SK-N-SH treated with all-trans-retinoic acid at 6 μM for 48 hours (cell line): Measurements from ENCODE around the gene RFLNA.

Experiments
- ATAC-seq: fragments of 200-7000 bp; cut with Tn5 transposase; 3 replicates; pipeline ENCODE4 v1.9.1; 2020; ENCODE audit warnings: mild to moderate bottlenecking, moderate library complexity
- ARNTL ChIP-seq: fragments of 450-650 bp; formaldehyde crosslinking; IDR thresholded peaks from 2 replicates; pipeline ENCODE4 v1.5.0; 2020; ENCODE audit warnings: low read depth, mild to moderate bottlenecking, moderate library complexity, borderline replicate concordance
- BACH2 ChIP-seq: fragments of 250-450 bp; sonication (Bioruptor Pico); IDR thresholded peaks from 2 replicates; pipeline ENCODE4 v1.9.0; 2021; ENCODE audit warnings: mild to moderate bottlenecking, borderline replicate concordance
- CSDC2 ChIP-seq: fragments of 250-450 bp; sonication (Bioruptor Pico); IDR thresholded peaks from 2 replicates; pipeline ENCODE4 v1.5.0; 2020; ENCODE audit warnings: mild to moderate bottlenecking, moderate library complexity
- ESRRG ChIP-seq: fragments of 250-450 bp; sonication (Bioruptor Pico); IDR thresholded peaks from 2 replicates; pipeline ENCODE4 v1.6.1; 2021; ENCODE audit warnings: mild to moderate bottlenecking
- GLIS3 ChIP-seq: fragments of 250-450 bp; sonication (Bioruptor Pico); IDR thresholded peaks from 2 replicates; pipeline ENCODE4 v1.5.0; 2020; ENCODE audit warnings: mild to moderate bottlenecking, moderate library complexity
- OSR1 ChIP-seq: fragments of 250-450 bp; sonication (Bioruptor Pico); IDR thresholded peaks from 2 replicates; pipeline ENCODE4 v1.8.0; 2022; ENCODE audit warnings: moderate library complexity, mild to moderate bottlenecking, inconsistent platforms
- PPARA ChIP-seq: fragments of 250-450 bp; sonication (Bioruptor Pico); IDR thresholded peaks from 2 replicates; pipeline ENCODE4 v1.5.0; 2020; ENCODE audit warnings: mild to moderate bottlenecking, borderline replicate concordance
- RARB ChIP-seq: fragments of 250-450 bp; sonication (Bioruptor Pico); IDR thresholded peaks from 2 replicates; pipeline ENCODE4 v1.8.0; 2021; ENCODE audit warnings: mild to moderate bottlenecking, moderate library complexity
- SNAI2 ChIP-seq: fragments of 250-450 bp; sonication (Bioruptor Pico); IDR thresholded peaks from 2 replicates; pipeline ENCODE4 v1.5.0; 2020; ENCODE audit warnings: mild to moderate bottlenecking, moderate library complexity
- TCF4 ChIP-seq: fragments of 250-450 bp; sonication (Bioruptor Pico); IDR thresholded peaks from 2 replicates; pipeline ENCODE4 v1.8.0; 2021; ENCODE audit warnings: mild to moderate bottlenecking, moderate library complexity, borderline replicate concordance
- ZC3H10 ChIP-seq: fragments of 250-450 bp; sonication (Bioruptor Pico); IDR thresholded peaks from 2 replicates; pipeline ENCODE4 v1.5.1; 2021; ENCODE audit warnings: mild to moderate bottlenecking, moderate library complexity
- ZFP3 ChIP-seq: fragments of 250-450 bp; sonication (Bioruptor Pico); IDR thresholded peaks from 2 replicates; pipeline ENCODE4 v1.5.0; 2020; ENCODE audit warnings: mild to moderate bottlenecking, moderate library complexity
- ZFP30 ChIP-seq: fragments of 450-650 bp; formaldehyde crosslinking; IDR thresholded peaks from 2 replicates; pipeline ENCODE4 v1.5.0; 2022; ENCODE audit warnings: mild to moderate bottlenecking, moderate library complexity
- ZNF565 ChIP-seq: fragments of 450-650 bp; formaldehyde crosslinking; conservative IDR thresholded peaks from 2 replicates; pipeline ENCODE4 v1.5.0; 2020; ENCODE audit warnings: low read depth, mild to moderate bottlenecking, moderate library complexity
- ZNF8 ChIP-seq: fragments of 450-650 bp; formaldehyde crosslinking; IDR thresholded peaks from 2 replicates; pipeline ENCODE4 v1.5.0; 2020; ENCODE audit warnings: mild to moderate bottlenecking, moderate library complexity
- TF ChIP-seq, protein P1 (sequence below): fragments of 250-450 bp; sonication (Bioruptor Pico); IDR thresholded peaks from 2 replicates; pipeline ENCODE4 v1.8.0; 2020; ENCODE audit warnings: mild to moderate bottlenecking, moderate library complexity, borderline replicate concordance
- TF ChIP-seq, protein P2 (sequence below): fragments of 250-450 bp; sonication (Bioruptor Pico); IDR thresholded peaks from 2 replicates; pipeline ENCODE4 v1.5.1; 2021; ENCODE audit warnings: mild to moderate bottlenecking, moderate library complexity
- TF ChIP-seq, protein P3 (sequence below): fragments of 250-450 bp; sonication (Bioruptor Pico); IDR thresholded peaks from 2 replicates; pipeline ENCODE4 v1.5.1; 2020; ENCODE audit warnings: low read depth, mild to moderate bottlenecking, moderate library complexity
- TF ChIP-seq, protein P4 (sequence below): fragments of 250-450 bp; sonication (Bioruptor Pico); IDR thresholded peaks from 2 replicates; pipeline ENCODE4 v1.8.0; 2021; ENCODE audit warnings: low read depth, mild to moderate bottlenecking, moderate library complexity, borderline replicate concordance
- TF ChIP-seq, protein P5 (sequence below): fragments of 250-450 bp; sonication (Bioruptor Pico); IDR thresholded peaks from 2 replicates; pipeline ENCODE4 v1.5.0; 2020; ENCODE audit warnings: mild to moderate bottlenecking, moderate library complexity

RFLNA gene

DNA sequence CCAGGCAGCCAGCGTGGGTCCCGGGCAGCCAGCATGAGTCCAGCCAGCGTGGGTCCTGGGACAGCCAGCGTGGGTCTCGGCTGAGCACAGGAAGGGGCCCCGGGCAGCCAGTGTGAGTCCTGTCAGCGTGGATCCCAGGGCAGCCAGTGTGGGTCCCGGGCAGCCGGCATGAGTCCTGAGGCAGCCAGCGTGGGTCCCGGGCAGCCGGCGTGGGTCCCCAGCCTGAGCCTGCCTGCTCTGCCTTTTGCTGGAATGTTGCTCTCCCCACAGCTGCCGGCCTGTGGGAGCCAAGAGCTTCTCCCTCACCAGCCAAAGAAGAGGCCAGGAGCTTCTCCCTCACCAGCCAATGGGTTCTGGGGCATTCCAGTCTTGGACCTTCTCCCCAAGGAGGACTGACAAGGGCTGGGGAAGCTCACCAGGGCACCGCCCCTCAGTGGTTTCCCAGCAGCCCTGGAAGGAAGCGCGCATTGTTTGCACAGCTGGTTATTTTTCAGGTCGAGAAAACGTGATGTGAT, 15.0 kb upstream of the RFLNA start:
- TF ChIP-seq, protein P1, sequence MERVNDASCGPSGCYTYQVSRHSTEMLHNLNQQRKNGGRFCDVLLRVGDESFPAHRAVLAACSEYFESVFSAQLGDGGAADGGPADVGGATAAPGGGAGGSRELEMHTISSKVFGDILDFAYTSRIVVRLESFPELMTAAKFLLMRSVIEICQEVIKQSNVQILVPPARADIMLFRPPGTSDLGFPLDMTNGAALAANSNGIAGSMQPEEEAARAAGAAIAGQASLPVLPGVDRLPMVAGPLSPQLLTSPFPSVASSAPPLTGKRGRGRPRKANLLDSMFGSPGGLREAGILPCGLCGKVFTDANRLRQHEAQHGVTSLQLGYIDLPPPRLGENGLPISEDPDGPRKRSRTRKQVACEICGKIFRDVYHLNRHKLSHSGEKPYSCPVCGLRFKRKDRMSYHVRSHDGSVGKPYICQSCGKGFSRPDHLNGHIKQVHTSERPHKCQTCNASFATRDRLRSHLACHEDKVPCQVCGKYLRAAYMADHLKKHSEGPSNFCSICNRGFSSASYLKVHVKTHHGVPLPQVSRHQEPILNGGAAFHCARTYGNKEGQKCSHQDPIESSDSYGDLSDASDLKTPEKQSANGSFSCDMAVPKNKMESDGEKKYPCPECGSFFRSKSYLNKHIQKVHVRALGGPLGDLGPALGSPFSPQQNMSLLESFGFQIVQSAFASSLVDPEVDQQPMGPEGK (CRISPR knock-in tag): no peak
- TF ChIP-seq OSR1 (no peak), ZNF565 (CRISPR knock-in tag) (no peak), ZNF8 (no peak), ARNTL (no peak), GLIS3 (no peak), BACH2 (CRISPR knock-in tag) (no peak), ZC3H10 (CRISPR knock-in tag) (no peak), TCF4 (CRISPR knock-in tag) (no peak), ZFP30 (CRISPR knock-in tag) (no peak)
- TF ChIP-seq, protein P2, sequence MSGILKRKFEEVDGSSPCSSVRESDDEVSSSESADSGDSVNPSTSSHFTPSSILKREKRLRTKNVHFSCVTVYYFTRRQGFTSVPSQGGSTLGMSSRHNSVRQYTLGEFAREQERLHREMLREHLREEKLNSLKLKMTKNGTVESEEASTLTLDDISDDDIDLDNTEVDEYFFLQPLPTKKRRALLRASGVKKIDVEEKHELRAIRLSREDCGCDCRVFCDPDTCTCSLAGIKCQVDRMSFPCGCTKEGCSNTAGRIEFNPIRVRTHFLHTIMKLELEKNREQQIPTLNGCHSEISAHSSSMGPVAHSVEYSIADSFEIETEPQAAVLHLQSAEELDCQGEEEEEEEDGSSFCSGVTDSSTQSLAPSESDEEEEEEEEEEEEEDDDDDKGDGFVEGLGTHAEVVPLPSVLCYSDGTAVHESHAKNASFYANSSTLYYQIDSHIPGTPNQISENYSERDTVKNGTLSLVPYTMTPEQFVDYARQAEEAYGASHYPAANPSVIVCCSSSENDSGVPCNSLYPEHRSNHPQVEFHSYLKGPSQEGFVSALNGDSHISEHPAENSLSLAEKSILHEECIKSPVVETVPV (CRISPR knock-in tag): no peak
- TF ChIP-seq, protein P3, sequence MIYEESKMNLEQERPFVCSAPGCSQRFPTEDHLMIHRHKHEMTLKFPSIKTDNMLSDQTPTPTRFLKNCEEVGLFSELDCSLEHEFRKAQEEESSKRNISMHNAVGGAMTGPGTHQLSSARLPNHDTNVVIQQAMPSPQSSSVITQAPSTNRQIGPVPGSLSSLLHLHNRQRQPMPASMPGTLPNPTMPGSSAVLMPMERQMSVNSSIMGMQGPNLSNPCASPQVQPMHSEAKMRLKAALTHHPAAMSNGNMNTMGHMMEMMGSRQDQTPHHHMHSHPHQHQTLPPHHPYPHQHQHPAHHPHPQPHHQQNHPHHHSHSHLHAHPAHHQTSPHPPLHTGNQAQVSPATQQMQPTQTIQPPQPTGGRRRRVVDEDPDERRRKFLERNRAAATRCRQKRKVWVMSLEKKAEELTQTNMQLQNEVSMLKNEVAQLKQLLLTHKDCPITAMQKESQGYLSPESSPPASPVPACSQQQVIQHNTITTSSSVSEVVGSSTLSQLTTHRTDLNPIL (CRISPR knock-in tag): no peak
- TF ChIP-seq, protein P4, sequence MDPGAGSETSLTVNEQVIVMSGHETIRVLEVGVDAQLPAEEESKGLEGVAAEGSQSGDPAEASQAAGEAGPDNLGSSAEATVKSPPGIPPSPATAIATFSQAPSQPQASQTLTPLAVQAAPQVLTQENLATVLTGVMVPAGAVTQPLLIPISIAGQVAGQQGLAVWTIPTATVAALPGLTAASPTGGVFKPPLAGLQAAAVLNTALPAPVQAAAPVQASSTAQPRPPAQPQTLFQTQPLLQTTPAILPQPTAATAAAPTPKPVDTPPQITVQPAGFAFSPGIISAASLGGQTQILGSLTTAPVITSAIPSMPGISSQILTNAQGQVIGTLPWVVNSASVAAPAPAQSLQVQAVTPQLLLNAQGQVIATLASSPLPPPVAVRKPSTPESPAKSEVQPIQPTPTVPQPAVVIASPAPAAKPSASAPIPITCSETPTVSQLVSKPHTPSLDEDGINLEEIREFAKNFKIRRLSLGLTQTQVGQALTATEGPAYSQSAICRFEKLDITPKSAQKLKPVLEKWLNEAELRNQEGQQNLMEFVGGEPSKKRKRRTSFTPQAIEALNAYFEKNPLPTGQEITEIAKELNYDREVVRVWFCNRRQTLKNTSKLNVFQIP (CRISPR knock-in tag): no peak
- ATAC-seq: no peak

DNA sequence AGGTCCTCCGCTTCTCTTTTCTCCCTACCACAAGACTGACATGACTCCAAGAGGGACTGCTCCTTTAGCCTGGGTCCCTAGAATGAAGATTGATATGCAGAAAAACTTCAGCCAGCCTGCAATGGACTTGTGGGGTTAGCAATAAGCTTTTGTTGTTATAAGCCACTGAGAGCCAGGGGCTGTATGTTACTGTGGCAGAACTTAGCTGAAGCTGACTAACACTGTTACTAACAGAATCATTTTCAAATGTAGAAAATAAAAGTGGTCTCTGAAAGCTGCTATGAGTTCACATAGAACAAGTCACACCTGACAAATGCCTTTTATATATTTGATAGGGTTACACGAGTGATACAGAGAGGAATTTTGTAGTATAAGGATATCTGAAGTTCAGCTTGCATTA, 13.6 kb upstream of the RFLNA start:
- TF ChIP-seq SNAI2 (CRISPR knock-in tag) (no peak), ZC3H10 (CRISPR knock-in tag) (no peak), ESRRG (CRISPR knock-in tag) (no peak), TCF4 (CRISPR knock-in tag) (no peak), ZNF8 (no peak), GLIS3 (no peak), PPARA (no peak)
- TF ChIP-seq, all 23 proteins: peak for 0
- ATAC-seq: no peak

DNA sequence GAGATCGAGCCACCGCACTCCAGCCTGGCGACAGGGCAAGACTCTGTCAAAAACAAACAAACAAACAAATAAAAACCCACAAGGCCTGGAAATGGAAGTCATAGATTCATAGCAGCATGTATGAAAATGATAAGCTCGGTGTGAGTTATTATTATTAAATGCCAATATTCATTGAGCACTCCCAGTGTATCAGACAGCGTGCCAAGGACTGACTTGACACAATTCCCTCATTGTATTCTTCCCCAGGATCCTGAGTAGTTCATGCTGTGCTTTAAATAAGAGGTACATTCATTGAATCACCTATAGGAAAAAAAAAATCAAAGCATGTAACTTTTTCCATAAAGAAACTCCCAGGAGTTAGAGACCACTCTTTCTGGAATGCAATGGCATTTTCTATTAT, 12.6 kb upstream of the RFLNA start:
- no peak for TF ChIP-seq CSDC2 (CRISPR knock-in tag)
- TF ChIP-seq, protein P2 (CRISPR knock-in tag): no peak
- TF ChIP-seq, protein P5, sequence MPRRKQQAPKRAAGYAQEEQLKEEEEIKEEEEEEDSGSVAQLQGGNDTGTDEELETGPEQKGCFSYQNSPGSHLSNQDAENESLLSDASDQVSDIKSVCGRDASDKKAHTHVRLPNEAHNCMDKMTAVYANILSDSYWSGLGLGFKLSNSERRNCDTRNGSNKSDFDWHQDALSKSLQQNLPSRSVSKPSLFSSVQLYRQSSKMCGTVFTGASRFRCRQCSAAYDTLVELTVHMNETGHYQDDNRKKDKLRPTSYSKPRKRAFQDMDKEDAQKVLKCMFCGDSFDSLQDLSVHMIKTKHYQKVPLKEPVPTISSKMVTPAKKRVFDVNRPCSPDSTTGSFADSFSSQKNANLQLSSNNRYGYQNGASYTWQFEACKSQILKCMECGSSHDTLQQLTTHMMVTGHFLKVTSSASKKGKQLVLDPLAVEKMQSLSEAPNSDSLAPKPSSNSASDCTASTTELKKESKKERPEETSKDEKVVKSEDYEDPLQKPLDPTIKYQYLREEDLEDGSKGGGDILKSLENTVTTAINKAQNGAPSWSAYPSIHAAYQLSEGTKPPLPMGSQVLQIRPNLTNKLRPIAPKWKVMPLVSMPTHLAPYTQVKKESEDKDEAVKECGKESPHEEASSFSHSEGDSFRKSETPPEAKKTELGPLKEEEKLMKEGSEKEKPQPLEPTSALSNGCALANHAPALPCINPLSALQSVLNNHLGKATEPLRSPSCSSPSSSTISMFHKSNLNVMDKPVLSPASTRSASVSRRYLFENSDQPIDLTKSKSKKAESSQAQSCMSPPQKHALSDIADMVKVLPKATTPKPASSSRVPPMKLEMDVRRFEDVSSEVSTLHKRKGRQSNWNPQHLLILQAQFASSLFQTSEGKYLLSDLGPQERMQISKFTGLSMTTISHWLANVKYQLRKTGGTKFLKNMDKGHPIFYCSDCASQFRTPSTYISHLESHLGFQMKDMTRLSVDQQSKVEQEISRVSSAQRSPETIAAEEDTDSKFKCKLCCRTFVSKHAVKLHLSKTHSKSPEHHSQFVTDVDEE (CRISPR knock-in tag): no peak
- TF ChIP-seq ZNF565 (CRISPR knock-in tag): no peak
- TF ChIP-seq, protein P4 (CRISPR knock-in tag): no peak
- TF ChIP-seq ZFP3 (CRISPR knock-in tag): no peak
- no peak for TF ChIP-seq ZFP30 (CRISPR knock-in tag)
- no peak for TF ChIP-seq ESRRG (CRISPR knock-in tag)
- TF ChIP-seq RARB (CRISPR knock-in tag): no peak
- ATAC-seq: no peak
